HG03025 (cell line): ENCODE measurements around the gene UBE2V1.
"Not testable (repeated sequence)": the region's sequence is repeated elsewhere in the genome, so short reads cannot be mapped to it uniquely, and the experiment has no call there.

Experiments
- ATAC-seq: cut with Tn5 transposase; IDR thresholded peaks from one replicate; pipeline ENCODE4 v1.9.1; 2021; ENCODE audit warnings: mild to moderate bottlenecking, moderate library complexity; ENCODE audit not compliant: unreplicated experiment, low FRiP score

UBE2V1 gene

GRCh38 chr20:50099565-50099991 lies 13.4 kb downstream of the UBE2V1 start:
- ATAC-seq = no peak

GRCh38 chr20:50099113-50099512 lies 13.8 kb downstream of the UBE2V1 start:
- no peak for ATAC-seq

- no peak for ATAC-seq
These were observed 14.7 kb downstream of the UBE2V1 start for GRCh38 chr20:50098259-50098658.

DNA sequence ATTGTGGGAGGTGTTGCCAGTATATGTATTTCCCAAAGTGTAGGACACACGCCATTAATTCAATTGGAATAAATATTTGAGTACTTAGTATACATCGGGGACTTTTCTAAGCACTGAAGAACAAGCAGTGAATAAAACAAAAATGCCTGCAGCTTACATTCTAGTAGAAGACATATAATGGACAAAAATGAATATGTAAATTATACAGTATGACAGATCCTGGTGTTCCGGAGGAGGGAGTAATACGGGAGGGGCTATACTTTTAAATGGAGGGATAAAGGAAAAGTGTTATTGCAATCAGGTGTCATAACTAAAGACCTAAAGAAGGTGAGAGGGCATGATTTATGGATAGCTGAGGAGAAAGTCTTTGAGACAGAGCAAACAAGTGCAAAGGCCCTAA lies 15.1 kb downstream of the UBE2V1 start:
- ATAC-seq = no peak

DNA sequence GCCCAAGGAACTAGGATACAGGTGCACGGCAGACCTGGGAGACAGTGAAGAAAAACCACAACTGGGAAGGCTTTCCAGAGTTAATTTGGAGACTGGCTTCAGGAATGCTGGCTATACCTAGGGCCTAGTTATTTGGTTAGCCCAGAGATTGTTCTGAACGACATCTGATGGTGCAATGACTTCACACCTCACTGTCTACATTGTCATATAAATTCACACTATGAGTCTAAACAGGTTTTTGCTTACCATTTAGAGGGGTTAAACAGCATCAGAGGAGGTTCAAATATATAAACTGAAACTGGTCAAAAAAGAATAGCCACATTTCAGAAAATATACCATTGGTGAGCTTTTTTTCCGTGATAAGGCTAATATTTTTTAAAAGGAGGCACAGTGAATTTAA lies 16.7 kb downstream of the UBE2V1 start:
- ATAC-seq = no peak

- no peak for ATAC-seq
These were observed 17.4 kb downstream of the UBE2V1 start for GRCh38 chr20:50095476-50096078.

- no peak for ATAC-seq
These were observed 18.4 kb downstream of the UBE2V1 start for GRCh38 chr20:50094522-50094921.

DNA sequence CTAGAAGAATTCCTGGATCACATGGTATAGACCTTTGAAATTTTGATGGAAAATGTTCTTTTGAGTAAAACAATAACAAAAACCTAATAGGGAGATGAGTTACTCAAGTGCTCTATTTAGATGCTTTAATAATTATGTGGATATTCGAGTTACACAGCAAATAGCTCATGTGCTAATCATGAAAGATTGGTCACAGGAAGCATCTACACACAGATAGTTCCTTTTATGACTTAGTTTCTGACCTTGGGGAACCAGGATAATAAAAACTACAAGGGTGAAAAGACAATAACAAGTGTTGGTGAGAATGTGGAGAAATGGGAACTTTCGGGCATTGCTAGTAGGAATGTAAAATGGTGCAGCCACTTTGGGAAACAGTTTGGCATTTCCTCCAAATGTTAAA lies 19.7 kb downstream of the UBE2V1 start:
- ATAC-seq = no peak

DNA sequence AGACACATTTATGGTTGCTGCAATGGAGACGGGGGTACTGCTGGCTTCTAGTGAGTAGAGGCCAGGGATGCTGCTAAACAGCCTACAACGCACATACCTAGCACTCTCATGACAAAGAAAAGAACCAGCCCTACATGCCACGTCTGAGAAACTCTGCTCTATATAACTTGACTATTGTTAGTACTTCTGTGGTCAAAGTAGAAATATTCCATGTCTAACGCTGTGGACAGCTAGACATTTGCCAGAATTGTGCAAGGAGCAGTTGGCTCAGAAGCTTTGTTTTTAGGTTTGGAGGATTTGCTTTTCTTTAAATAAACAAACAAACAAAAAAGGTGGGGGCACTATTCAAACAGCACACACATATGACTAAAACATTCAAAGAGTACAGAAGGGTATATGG lies 20.5 kb downstream of the UBE2V1 start:
- ATAC-seq = no peak

DNA sequence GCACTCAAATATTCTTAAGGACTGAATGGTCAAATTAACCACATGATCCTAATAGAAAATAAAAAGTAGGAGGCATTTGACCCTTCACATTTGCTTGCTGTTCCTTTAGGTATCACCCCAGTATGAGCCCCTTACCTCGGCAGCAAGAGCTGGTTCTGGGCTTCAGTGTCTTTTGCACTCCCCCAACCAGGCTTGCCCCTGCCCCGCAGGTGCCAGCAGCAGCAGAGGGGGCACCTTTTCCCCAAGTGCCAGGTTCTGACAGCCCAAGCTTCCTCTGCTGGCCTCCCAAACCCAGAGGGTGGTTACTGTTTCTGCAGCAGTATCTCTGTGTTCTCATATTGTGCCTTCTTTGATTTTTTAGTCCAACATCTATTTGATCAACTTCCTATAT lies 23.2 kb downstream of the UBE2V1 start:
- ATAC-seq = no peak

DNA sequence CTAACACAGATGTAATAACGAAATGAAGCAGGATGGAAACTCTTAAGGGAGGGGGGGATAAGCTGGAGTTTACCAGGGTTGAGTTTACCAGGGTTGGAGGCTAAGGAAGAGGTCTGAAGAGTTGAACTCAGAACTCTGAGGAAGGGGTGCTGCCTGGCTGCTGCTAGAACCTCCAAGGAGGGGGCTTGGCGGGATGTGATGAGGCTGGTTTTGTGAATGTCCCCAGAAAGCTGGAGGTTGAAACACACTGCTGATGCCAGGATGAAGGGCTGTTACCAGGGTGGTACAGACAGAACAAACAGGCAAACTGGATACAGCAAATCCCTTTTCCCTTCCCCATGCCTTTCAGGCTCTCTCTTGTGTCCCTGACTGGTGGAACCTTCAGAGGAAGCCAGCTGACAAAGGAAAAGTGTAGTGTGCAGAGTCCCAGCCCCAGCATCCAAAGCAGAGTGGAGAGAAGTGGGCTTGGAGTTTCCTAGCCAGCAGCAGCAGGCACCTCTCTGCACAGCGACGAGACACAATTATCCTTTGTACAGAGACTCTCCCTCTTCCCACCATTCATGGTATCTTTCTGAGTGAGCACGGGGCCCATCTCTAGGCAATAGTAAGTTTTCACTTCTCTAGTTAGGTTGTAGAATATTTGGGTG lies 23.7 kb downstream of the UBE2V1 start:
- ATAC-seq = no peak

- no peak for ATAC-seq
These were observed 24.9 kb downstream of the UBE2V1 start for GRCh38 chr20:50088022-50088421.

- ATAC-seq = no peak
These were observed 27.2 kb downstream of the UBE2V1 start for GRCh38 chr20:50085481-50086365.

GRCh38 chr20:50085146-50085480 lies 27.8 kb downstream of the UBE2V1 start:
- ATAC-seq = no peak

DNA sequence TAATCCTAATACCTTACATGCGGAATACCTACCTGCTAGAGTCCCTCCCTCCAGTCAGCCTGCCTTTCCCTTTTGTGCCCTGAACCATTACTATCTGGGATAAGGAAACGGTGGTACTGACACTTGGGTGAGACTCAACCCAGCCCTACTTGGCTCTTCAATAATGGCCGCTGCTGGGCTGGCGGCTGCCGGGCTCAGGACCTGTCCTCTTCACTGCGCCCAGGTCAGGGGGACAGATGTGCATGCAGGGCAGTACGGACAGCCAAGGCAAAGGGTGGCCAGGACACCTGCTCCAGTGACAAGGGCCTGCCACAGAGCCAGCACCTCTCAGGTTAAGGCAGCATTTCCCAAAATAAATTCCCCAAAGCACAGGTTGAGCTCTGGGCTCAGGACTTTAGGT lies 29.9 kb downstream of the UBE2V1 start:
- ATAC-seq = no peak

GRCh38 chr20:50082056-50082455 lies 30.9 kb downstream of the UBE2V1 start:
- not testable (repeated sequence) for ATAC-seq

DNA sequence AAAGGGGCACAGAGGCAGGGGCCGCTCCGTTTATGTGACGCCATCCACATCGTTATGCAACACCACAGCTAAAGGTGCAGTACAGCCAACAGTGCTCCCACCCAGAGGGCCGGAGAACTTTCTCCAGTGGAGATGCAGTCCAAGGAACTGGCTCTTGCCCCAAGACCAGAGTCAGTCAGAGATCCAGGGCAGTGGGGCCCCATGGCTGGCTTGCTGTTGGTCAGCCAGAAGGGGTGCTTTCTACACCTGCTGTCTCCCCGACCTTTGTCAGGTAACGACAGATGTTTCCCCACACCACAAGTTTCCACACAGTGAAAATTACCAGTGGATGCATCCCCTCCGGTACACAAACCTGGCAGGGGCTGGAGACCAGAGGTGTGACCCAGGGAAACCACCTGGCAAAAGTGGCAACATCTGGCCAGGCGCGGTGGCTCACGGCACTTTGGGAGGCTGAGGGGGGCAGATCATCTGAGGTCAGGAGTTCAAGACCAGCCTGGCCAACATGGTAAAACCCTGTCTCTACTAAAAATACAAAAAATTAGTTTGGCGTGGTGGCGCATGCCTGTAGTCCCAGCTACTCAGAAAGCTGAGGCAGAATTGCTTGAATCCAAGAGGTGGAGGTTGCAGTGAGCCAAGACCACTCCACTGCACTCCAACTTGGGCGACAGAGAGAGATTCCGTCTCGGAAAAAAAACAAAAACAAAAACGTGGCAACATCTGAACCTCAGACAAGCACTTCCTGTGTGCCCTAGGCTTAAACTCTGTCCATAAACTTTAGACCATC lies 34.9 kb downstream of the UBE2V1 start:
- ATAC-seq = no peak

DNA sequence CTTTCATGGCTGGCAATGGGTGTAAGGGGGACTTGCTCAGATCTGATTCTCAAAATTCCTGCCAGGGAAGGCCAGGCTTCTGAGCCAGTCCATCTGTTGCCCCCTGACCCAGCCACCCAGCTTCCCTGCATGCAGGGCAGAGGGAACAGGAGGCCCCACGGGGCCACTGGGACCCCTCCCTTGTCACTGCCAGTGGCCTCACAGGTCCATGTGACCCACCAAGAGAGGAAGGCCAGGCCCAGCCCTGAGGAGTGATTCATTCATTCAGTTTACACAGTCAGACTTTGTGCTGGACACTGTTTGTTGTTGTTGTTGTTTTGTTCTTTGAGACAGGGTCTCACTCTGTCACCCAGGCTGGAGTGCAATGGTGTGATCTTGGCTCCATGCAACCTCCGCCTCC lies 39.5 kb downstream of the UBE2V1 start:
- no peak for ATAC-seq

- ATAC-seq = peak; percentile 72
These were observed 41.7 kb downstream of the UBE2V1 start for GRCh38 chr20:50071039-50071888.

- ATAC-seq = no peak
These were observed 42.6 kb downstream of the UBE2V1 start for GRCh38 chr20:50070361-50070760.
